ENCODE measurements around the gene UBL5. TPM values are rescaled to one million over a fixed set of nuclear protein-coding genes. Genes with fewer than 3 reads are reported as not detected.

The UBL5 gene
- total and polyA plus RNA-seq, 4 donors = 155 to 339 (median 205) TPM

DNA sequence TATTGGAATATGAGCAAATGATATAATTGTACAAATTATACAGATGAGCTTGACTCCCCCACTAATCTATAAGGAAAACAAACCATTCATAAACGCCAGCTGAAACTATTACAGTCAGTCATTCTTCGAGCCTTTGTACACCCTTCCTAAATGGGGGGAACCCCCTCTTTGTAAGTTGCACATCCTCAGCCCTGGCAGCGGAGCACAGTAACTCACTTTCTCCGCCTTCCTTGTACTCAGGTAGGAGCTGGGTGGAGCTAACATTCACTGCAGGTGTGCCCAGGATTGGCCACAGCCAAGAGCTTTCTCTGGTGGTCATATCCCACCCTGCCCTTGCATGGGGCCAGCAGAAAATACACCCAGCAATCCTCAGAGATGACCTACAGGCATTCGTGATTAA, 36.0 kb downstream of the UBL5 start:
- WGBS = 91% methylated on average over 5 of the region's 5 CpGs
- no peak for DNase-seq (ENCODE audit: low spot score)
- TF ChIP-seq TAF1 (conservative IDR thresholded peaks at IDR 0.05) (no peak), GABPA (IDR thresholded peaks at IDR 0.05 in 1 of 2, conservative IDR thresholded peaks at IDR 0.05 in 1 of 2) (no peak), SP1 (IDR thresholded peaks at IDR 0.05) (no peak), HNF4A (conservative IDR thresholded peaks at IDR 0.05) (no peak), FOXA1 (IDR thresholded peaks at IDR 0.05) (no peak), NR2F2 (IDR thresholded peaks at IDR 0.05) (no peak), JUND (IDR thresholded peaks at IDR 0.05) (no peak), FOXA2 (IDR thresholded peaks at IDR 0.05) (no peak)
- TF ChIP-seq, protein P1, sequence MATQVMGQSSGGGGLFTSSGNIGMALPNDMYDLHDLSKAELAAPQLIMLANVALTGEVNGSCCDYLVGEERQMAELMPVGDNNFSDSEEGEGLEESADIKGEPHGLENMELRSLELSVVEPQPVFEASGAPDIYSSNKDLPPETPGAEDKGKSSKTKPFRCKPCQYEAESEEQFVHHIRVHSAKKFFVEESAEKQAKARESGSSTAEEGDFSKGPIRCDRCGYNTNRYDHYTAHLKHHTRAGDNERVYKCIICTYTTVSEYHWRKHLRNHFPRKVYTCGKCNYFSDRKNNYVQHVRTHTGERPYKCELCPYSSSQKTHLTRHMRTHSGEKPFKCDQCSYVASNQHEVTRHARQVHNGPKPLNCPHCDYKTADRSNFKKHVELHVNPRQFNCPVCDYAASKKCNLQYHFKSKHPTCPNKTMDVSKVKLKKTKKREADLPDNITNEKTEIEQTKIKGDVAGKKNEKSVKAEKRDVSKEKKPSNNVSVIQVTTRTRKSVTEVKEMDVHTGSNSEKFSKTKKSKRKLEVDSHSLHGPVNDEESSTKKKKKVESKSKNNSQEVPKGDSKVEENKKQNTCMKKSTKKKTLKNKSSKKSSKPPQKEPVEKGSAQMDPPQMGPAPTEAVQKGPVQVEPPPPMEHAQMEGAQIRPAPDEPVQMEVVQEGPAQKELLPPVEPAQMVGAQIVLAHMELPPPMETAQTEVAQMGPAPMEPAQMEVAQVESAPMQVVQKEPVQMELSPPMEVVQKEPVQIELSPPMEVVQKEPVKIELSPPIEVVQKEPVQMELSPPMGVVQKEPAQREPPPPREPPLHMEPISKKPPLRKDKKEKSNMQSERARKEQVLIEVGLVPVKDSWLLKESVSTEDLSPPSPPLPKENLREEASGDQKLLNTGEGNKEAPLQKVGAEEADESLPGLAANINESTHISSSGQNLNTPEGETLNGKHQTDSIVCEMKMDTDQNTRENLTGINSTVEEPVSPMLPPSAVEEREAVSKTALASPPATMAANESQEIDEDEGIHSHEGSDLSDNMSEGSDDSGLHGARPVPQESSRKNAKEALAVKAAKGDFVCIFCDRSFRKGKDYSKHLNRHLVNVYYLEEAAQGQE (IDR thresholded peaks at IDR 0.05) = no peak
- TF ChIP-seq, protein P2, sequence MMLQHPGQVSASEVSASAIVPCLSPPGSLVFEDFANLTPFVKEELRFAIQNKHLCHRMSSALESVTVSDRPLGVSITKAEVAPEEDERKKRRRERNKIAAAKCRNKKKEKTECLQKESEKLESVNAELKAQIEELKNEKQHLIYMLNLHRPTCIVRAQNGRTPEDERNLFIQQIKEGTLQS (IDR thresholded peaks at IDR 0.05) = no peak
- TF ChIP-seq, protein P3, sequence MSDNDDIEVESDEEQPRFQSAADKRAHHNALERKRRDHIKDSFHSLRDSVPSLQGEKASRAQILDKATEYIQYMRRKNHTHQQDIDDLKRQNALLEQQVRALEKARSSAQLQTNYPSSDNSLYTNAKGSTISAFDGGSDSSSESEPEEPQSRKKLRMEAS (IDR thresholded peaks at IDR 0.05) = no peak
- Histone ChIP-seq H3K27me3 (ENCODE audit: control insufficient read depth in 4 of 4, insufficient read depth in 4 of 4, low read length in 3 of 4) (no peaks in the 10 kb centered on the region), H3K4me1 (ENCODE audit: control insufficient read depth in 4 of 4, insufficient read depth in 4 of 4, low read length in 3 of 4) (no peaks in the 10 kb centered on the region), H3K9me3 (ENCODE audit: control insufficient read depth in 4 of 4, low read length in 3 of 4) (no peaks in the 10 kb centered on the region), H3K27ac (ENCODE audit: low read depth in 1 of 2, low read length in 2 of 2) (no peak overlapping the region), H3K4me3 (ENCODE audit: low read depth in 1 of 3, low read length in 3 of 3) (no peak overlapping the region), H3K9ac (ENCODE audit: low read depth in 1 of 2, low read length in 2 of 2) (no peak overlapping the region), H3K36me3 (ENCODE audit: control insufficient read depth in 4 of 4, insufficient read depth in 3 of 4, low read depth in 1 of 4, low read length in 3 of 4) (no peaks in the 10 kb centered on the region)

DNA sequence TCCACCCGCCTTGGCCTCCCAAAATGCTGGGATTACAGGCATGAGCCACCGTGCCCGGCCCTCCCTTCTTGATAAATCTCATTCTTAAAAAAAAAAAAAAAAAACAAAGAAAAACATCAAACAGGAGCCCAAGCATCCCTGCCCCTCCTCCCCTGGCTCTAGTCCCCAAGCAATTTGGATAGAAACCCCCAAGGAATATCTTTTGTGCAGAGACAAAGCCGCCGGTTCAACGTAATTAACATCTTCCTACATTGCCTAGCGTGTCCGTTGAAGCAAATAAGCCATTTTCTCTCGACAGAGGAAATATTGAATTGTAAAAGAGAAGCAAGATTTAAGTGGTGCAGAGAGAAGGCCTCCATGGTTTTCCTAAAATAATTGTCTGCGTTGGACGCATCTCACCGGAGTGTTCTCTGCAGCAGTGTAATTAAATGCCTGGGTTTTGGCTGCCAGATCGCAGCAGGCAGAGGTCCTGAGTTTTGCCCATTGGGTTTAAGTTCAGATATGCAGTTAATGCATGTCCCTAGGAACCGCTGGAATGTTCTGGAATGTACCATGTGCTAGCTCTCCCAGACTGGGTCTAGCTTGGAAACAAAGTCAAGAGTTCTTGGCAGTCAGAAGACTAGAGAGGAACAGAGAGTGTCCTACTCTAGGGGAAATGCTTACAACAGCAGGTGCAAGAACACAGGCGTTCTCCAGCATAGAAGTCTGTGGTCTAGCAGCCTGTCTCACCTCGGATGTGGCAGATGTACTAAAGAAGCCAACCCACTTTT, 38.2 kb downstream of the UBL5 start:
- H3K9me3 ChIP-seq (ENCODE audit: control insufficient read depth in 4 of 4, low read length in 3 of 4) = no peaks in the 10 kb centered on the region
- no peak overlapping the region for H3K9ac ChIP-seq (ENCODE audit: low read depth in 1 of 2, low read length in 2 of 2)
- H3K27ac ChIP-seq (ENCODE audit: low read depth in 1 of 2, low read length in 2 of 2) = no peak overlapping the region
- TF ChIP-seq HNF4G (IDR thresholded peaks at IDR 0.05) = no peak
- TF ChIP-seq FOXA1 (IDR thresholded peaks at IDR 0.05) = no peak
- TF ChIP-seq YY1 (IDR thresholded peaks at IDR 0.05) = no peak
- TF ChIP-seq RXRA (IDR thresholded peaks at IDR 0.05) = no peak
- no peak for TF ChIP-seq GABPA (IDR thresholded peaks at IDR 0.05 in 1 of 2, conservative IDR thresholded peaks at IDR 0.05 in 1 of 2)
- H3K36me3 ChIP-seq (ENCODE audit: control insufficient read depth in 4 of 4, insufficient read depth in 3 of 4, low read depth in 1 of 4, low read length in 3 of 4) = no peaks in the 10 kb centered on the region
- 89% methylated on average over 16 of the region's 16 CpGs for WGBS
- H3K27me3 ChIP-seq (ENCODE audit: control insufficient read depth in 4 of 4, insufficient read depth in 4 of 4, low read length in 3 of 4) = no peaks in the 10 kb centered on the region
- no peak overlapping the region for H3K4me3 ChIP-seq (ENCODE audit: low read depth in 1 of 3, low read length in 3 of 3)
- no peaks in the 10 kb centered on the region for H3K4me1 ChIP-seq (ENCODE audit: control insufficient read depth in 4 of 4, insufficient read depth in 4 of 4, low read length in 3 of 4)
- DNase-seq (ENCODE audit: low spot score) = no peak

DNA sequence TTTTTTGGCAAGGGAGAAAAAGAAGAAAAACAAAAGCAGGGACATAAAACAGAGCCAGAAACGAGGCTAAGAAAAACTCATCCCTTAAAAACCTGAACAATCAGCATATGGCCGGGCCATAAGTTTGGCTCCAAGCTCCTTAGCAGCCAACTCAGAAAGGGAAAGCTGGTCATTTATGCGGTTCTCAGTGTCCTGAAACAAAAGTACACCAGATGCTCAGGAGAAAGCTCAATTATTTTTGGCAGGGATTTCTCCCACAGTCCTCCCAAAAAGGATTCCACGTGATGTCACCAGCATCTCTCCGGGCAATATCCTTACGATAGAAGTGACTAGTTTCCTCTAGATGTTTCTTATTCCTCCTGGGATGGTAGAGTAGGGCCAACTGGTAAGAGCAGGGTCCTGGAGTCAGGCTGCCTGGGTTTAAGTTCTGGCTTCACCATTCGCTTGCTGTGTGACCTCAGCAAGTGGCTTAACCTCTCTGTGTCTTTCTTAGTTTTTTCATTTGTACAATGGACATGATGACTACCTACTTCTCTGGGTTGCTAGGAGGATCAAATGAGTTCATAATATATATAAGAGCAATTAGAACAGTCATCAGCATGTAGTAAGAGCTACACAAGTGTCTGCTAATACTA, 41.4 kb downstream of the UBL5 start:
- no peak overlapping the region for H3K4me3 ChIP-seq (ENCODE audit: low read depth in 1 of 3, low read length in 3 of 3)
- no peaks in the 10 kb centered on the region for H3K4me1 ChIP-seq (ENCODE audit: control insufficient read depth in 4 of 4, insufficient read depth in 4 of 4, low read length in 3 of 4)
- TF ChIP-seq RAD21 (IDR thresholded peaks at IDR 0.05) = no peak
- no peak for TF ChIP-seq SP1 (IDR thresholded peaks at IDR 0.05)
- TF ChIP-seq RXRA (IDR thresholded peaks at IDR 0.05) = no peak
- no peaks in the 10 kb centered on the region for H3K36me3 ChIP-seq (ENCODE audit: control insufficient read depth in 4 of 4, insufficient read depth in 3 of 4, low read depth in 1 of 4, low read length in 3 of 4)
- DNase-seq (ENCODE audit: low spot score) = no peak
- H3K27ac ChIP-seq (ENCODE audit: low read depth in 1 of 2, low read length in 2 of 2) = no peak overlapping the region
- H3K9ac ChIP-seq (ENCODE audit: low read depth in 1 of 2, low read length in 2 of 2) = no peak overlapping the region
- 89% methylated on average over 7 of the region's 7 CpGs for WGBS
- H3K27me3 ChIP-seq (ENCODE audit: control insufficient read depth in 4 of 4, insufficient read depth in 4 of 4, low read length in 3 of 4) = no peaks in the 10 kb centered on the region
- no peaks in the 10 kb centered on the region for H3K9me3 ChIP-seq (ENCODE audit: control insufficient read depth in 4 of 4, low read length in 3 of 4)

Measured in liver (tissue), 9 donors.